Subcutaneous adipose tissue (tissue), 4 donors: ENCODE measurements around the gene DDX42. TPM values are rescaled to one million over a fixed set of nuclear protein-coding genes. Genes with fewer than 3 reads are reported as not detected.

ENCODE experiments used
- total RNA-seq, 4 donors: library from RNA; depleted of rRNA; stranded (reverse); fragments of >200 nt; gene quantifications; one replicate each; pipeline ENCODE4 v1.1.0, GENCODE V29; 2016
- TF ChIP-seq, protein P1 (sequence below): fragments of 450-650 bp; IDR thresholded peaks from one replicate; pipeline ENCODE4 v1.5.1; 2016; ENCODE audit warnings: low read depth, mild to moderate bottlenecking, control low read depth, antibody characterized with exemption, moderate library complexity

Gene DDX42
- total RNA-seq, 4 donors from 2014 or later, result 121 to 179 (median 144) TPM

DNA sequence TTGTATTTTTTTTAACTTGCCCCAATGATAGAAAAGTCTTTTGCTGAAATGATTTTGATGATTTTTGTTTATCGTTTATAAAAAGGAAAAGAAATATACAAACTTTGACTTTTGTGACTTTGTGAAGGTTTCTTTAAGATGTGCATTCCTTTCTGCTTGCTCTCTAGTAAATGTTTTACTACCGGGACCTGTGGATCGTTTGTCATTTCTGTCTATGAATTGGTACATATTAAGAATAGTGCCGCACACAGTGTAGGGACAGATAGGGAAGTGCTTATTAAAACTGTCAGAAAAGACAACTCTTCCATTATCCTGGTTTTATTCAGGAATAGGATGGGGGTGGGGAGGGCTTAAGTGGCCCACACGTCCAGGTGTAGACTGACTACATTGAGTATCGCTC is 45.2 kb downstream of the DDX42 start:
- TF ChIP-seq, protein P1, sequence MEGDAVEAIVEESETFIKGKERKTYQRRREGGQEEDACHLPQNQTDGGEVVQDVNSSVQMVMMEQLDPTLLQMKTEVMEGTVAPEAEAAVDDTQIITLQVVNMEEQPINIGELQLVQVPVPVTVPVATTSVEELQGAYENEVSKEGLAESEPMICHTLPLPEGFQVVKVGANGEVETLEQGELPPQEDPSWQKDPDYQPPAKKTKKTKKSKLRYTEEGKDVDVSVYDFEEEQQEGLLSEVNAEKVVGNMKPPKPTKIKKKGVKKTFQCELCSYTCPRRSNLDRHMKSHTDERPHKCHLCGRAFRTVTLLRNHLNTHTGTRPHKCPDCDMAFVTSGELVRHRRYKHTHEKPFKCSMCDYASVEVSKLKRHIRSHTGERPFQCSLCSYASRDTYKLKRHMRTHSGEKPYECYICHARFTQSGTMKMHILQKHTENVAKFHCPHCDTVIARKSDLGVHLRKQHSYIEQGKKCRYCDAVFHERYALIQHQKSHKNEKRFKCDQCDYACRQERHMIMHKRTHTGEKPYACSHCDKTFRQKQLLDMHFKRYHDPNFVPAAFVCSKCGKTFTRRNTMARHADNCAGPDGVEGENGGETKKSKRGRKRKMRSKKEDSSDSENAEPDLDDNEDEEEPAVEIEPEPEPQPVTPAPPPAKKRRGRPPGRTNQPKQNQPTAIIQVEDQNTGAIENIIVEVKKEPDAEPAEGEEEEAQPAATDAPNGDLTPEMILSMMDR, result no peak

DNA sequence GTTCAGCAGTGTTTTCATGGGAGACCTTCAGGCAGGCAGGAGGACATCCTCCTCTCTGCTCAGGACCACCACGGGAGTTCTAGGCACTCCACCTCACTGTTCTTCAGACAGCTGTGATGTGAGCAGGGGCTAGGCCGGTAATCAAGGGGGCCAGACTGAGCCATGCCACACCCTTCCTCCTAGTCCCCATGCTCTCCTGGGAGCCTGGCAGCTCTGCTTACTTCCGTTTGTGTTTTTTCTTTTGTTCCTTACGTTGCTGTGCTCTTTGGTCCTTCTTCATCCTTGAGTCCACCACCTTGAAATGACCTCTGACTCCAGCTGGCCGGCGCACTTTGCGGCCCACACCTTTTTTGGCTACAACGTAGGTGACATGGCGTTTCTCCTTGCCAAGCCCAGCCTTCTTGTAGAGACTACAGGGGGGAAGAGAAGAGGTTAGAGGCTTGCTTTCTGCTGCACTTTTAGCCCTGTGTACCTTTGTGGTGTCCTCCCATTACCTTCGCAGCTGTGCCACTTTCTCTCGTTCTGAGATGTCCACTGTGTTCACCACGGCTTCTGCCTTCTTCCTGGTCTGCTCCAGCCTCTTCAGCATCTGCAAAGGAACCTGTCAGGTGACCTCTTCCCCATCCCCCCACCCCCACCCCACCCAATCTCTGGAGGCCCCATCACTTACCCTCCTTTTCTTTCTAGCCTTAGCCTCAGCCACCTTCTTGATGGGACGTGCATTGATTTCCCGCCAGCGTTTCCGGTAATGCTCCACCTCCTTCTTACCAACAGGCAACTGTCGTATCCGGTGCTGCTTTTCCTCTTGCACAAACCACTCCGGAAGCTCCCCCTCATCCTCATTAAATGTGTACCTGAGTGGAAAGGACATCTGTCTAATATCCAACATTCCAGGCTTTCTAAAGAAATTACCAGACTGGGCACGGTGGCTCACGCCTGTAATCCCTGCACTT is 45.9 kb downstream of the DDX42 start:
- TF ChIP-seq, protein P1, result no peak

DNA sequence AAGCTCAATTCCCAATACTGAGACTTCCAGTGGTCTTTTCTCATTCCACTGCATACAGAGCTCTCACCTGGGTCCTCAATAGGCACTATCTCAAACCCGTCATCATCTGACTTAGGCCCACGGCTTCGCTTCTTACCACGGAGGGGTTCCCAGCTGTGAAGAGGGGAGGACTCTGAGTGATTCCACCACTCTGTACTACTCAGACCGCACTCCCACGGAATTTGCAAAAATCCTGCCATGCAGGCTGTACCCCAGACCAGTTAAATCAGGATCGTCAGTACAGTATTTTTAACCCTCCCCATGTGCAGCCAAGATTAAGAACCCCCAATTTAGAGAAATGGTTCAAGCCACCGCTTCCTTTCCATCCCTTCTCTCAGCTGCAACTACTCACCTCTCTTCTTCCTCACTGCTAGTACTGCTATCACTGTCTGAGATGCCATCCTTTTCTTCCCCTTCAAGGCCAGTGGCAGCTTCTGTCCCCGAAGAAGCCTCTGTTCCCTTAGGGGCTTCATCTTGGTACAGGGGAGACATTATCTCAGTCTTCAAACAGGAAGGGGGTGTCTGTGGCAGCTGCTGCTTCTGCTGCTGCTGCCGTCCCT is 47.1 kb downstream of the DDX42 start:
- TF ChIP-seq, protein P1, result no peak

DNA sequence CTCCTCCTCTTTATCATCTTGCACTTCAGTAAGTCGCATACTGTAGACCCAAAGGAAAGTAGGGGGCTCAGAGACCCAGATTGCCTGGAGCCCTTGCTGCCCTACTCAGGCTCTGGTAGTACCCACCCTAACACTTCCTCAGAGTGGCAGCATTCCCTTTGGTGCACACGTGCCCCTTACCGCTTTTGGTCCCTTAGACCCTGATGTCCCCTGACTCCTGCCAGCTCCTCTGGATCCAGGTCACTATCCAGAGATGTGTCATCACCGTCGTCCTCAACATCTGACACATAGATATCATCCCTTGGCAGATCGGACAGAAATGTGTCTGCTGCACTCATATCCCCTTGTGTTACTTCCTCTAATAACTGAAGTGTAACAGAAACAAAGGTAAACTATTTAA is 47.8 kb downstream of the DDX42 start:
- TF ChIP-seq, protein P1, result no peak

DNA sequence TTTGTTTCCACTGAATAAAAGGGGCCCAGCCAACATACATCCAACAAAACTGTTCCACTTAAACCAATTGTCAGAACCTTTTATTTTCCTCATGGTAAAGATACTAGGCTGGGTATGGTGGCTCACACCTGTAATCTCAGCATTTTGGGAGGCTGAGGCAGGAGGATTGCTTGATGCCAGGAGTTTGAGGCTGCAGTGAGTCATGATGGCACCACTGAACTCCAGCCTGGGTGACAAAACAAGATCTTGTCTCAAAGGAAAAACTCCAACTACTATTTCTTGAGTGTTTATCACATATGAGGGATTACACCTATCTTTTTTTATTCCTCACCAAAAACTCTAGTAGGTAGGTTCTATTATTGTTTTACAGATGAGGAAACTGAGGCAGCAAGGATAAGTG is 48.6 kb downstream of the DDX42 start:
- TF ChIP-seq, protein P1, result no peak

DNA sequence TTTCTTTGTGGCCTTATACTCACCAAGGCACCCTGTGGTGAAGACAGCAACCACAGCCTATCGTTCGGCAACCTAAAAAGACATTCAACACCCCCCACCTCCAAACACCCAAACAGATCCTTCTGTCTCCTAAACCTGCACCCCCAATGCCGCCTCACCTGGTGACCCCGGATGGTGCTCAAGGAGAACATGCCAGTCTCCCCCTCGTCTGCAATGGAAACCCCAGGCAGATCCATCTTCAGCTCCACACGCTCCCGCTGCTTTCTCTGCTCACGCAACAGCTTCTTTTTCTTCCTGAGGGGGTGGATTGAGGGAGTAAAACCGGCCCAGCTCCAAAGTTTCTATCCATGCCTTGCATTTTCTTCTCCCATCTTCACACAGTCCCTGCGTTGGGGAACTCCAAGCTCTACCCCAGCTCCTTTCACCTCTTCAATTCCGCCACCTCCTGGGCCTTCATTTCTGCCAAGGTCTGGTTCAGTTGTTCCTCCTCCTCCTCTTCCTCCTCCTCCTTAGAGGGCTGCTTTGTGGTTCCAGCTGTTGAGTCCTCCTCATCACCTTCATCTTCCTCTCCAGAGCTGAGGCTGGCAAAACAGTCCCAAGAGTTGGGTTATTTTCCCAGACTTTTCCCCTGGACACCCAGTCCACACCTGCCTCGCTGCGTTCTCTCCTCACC is 49.8 kb downstream of the DDX42 start:
- TF ChIP-seq, protein P1, result no peak

DNA sequence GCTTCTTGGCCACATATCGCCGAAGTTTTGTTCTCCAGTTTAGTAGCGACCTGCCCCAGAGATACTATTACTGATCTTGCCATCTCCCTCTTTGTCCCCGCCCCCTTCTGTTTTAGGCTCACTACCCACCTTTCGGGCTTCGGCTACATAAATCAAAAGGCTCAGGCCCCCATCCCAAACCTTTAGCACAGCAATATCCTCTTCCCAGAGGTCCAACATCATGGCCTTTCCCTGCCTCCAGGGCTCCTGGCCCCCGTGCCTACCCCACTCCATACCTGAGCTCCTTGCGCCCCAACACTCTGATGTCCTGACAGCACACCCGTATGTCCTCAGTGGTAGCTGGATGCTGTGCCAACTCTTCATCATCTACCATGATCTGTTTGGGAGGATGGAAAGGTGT is 50.4 kb downstream of the DDX42 start:
- TF ChIP-seq, protein P1, result no peak
